GM06990 (cell line): Measurements from ENCODE around the gene TMEM150A.
A peak's percentile ranks its signal among the peaks of the same experiment; 100 is the strongest.
"Not testable (repeated sequence)": the region's sequence is repeated elsewhere in the genome, so short reads cannot be mapped to it uniquely, and the experiment has no call there.

Experiments
- DNase-seq: peaks from one replicate; pipeline ENCODE4 v3.0.0-alpha.2; 2011; ENCODE audit not compliant: insufficient read length; ENCODE audit errors: extremely low read depth
- H3K27me3 ChIP-seq: replicated peaks from 2 replicates; pipeline ENCODE4 v1.6.0; 2011; ENCODE audit warnings: low read length; ENCODE audit not compliant: control insufficient read depth, insufficient read depth
- H3K36me3 ChIP-seq: 2 replicates; pipeline ENCODE4 v1.5.1; 2011; ENCODE audit warnings: low read length; ENCODE audit not compliant: control insufficient read depth, insufficient read depth
- H3K4me3 ChIP-seq: replicated peaks from 2 replicates; pipeline ENCODE4 v1.5.1; 2011; ENCODE audit warnings: low read depth, mild to moderate bottlenecking, control low read depth, low read length
- CTCF ChIP-seq: IDR thresholded peaks from 2 replicates; pipeline ENCODE4 v1.5.1; 2011; ENCODE audit warnings: low read length, control low read depth, mild to moderate bottlenecking, inconsistent platforms; ENCODE audit not compliant: insufficient read depth, poor library complexity, severe bottlenecking

TMEM150A gene

GRCh38 chr2:85596486-85597143 lies 5.9 kb downstream of the TMEM150A start:
- H3K36me3 ChIP-seq, result peaks cover 8% of the 10 kb centered on the region
- peak overlapping the region; percentile 97 for H3K4me3 ChIP-seq
- no peak for DNase-seq
- TF ChIP-seq CTCF, result no peak
- H3K27me3 ChIP-seq, result no peaks in the 10 kb centered on the region

- DNase-seq, result no peak
- Histone ChIP-seq H3K36me3 (peaks cover 8% of the 10 kb centered on the region), H3K27me3 (no peaks in the 10 kb centered on the region), H3K4me3 (peak overlapping the region; percentile 97)
- no peak for TF ChIP-seq CTCF
Measured at GRCh38 chr2:85596026-85596333, 6.5 kb downstream of the TMEM150A start.

- TF ChIP-seq CTCF, result no peak
- Histone ChIP-seq H3K36me3 (peaks cover 8% of the 10 kb centered on the region), H3K4me3 (peak within 1 kb of the TSS; percentile 97), H3K27me3 (no peaks in the 10 kb centered on the region)
- peak; percentile 88 for DNase-seq
Measured at GRCh38 chr2:85595301-85596025, 7.0 kb downstream of the TMEM150A start, which contains the start of gene RNF181. TSS of gene RNF181 (plus strand) at chr2:85595745. CDS start at chr2:85595764, 19 bp downstream.

GRCh38 chr2:85594715-85595300 lies 7.7 kb downstream of the TMEM150A start:
- Histone ChIP-seq H3K36me3 (peaks cover 8% of the 10 kb centered on the region), H3K27me3 (no peaks in the 10 kb centered on the region), H3K4me3 (peak overlapping the region; percentile 97)
- no peak for DNase-seq
- TF ChIP-seq CTCF, result no peak

GRCh38 chr2:85593023-85593422 lies 9.5 kb downstream of the TMEM150A start:
- Histone ChIP-seq H3K4me3 (no peak overlapping the region), H3K36me3 (peaks cover 8% of the 10 kb centered on the region), H3K27me3 (no peaks in the 10 kb centered on the region)
- no peak for TF ChIP-seq CTCF
- DNase-seq, result no peak

- DNase-seq, H3K27me3 ChIP-seq, H3K36me3 ChIP-seq, H3K4me3 ChIP-seq: not testable (repeated sequence)
Measured at GRCh38 chr2:85592299-85592698, 10.2 kb downstream of the TMEM150A start.
